Muscle of leg (tissue), 11 donors: ENCODE data around the gene SUMO2. TPM values are rescaled to one million over a fixed set of nuclear protein-coding genes. Genes with fewer than 3 reads are reported as not detected.
"Not testable (repeated sequence)": the region's sequence is repeated elsewhere in the genome, so short reads cannot be mapped to it uniquely, and the experiment has no call there.

Experiments used
- DNase-seq: peaks from one replicate; pipeline ENCODE4 v3.0.0; 2013
- H3K27ac ChIP-seq: one replicate; pipeline ENCODE4 v1.5.1; 2013; ENCODE audit warnings: mild to moderate bottlenecking, low read length, control low read depth
- H3K27me3 ChIP-seq: one replicate; pipeline ENCODE4 v1.6.1; 2013; ENCODE audit warnings: low read length; ENCODE audit not compliant: control insufficient read depth, insufficient read depth
- H3K36me3 ChIP-seq: one replicate; pipeline ENCODE4 v1.6.1; 2013; ENCODE audit warnings: low read length; ENCODE audit not compliant: control insufficient read depth, insufficient read depth
- H3K4me1 ChIP-seq: one replicate; pipeline ENCODE4 v1.6.1; 2013; ENCODE audit warnings: low read length; ENCODE audit not compliant: control insufficient read depth, insufficient read depth
- H3K4me3 ChIP-seq: one replicate; pipeline ENCODE4 v1.5.1; 2013; ENCODE audit warnings: low read length, control low read depth
- H3K9me3 ChIP-seq: replicated peaks from 2 replicates; pipeline ENCODE4 v1.6.1; 2013; ENCODE audit warnings: low read depth, low read length; ENCODE audit not compliant: control insufficient read depth
- WGBS: methylation state at CpG from one replicate; pipeline ENCODE4 v1.1.5; 2013; ENCODE audit warnings: missing lambda C conversion rate; ENCODE audit not compliant: insufficient coverage; 5-methylcytosine and 5-hydroxymethylcytosine counted together
- polyA plus RNA-seq, 8 donors: library from polyadenylated mRNA; unstranded; fragments of 120-200 nt; gene quantifications; one replicate each; pipeline versions ENCODE4 v1.2.1 to v1.2.3, GENCODE V29; 2013; ENCODE audit warnings: inconsistent platforms in 1 of 8, low replicate concordance in 1 of 8; ENCODE audit not compliant: insufficient read length in 8 of 8, insufficient read depth in 1 of 8
- total RNA-seq: library from RNA; stranded (reverse); fragments of 120-200 nt; gene quantifications from one replicate; pipeline ENCODE4 v1.2.4, GENCODE V29; 2013

SUMO2 gene
- total and polyA plus RNA-seq, 9 donors: 242 to 477 (median 378) TPM

GRCh38 chr17:75152523-75152921, 30.2 kb downstream of the SUMO2 start:
- Histone ChIP-seq H3K9me3 (no peaks in the 10 kb centered on the region), H3K36me3 (peaks cover 12% of the 10 kb centered on the region), H3K4me1 (peaks cover 26% of the 10 kb centered on the region), H3K27ac (peak overlapping the region; percentile 67), H3K27me3 (no peaks in the 10 kb centered on the region), H3K4me3 (peak overlapping the region; percentile 94)
- WGBS: 42% methylated on average over 4 of the region's 6 CpGs
- DNase-seq: no peak

- Histone ChIP-seq H3K36me3 (peaks cover 17% of the 10 kb centered on the region), H3K27ac (peak overlapping the region; percentile 67), H3K27me3 (no peaks in the 10 kb centered on the region), H3K4me1 (peaks cover 26% of the 10 kb centered on the region), H3K9me3 (no peaks in the 10 kb centered on the region), H3K4me3 (peak overlapping the region; percentile 94)
- no peak for DNase-seq
- no CpG with 5 or more reads among the region's 6 CpGs for WGBS
Measured at GRCh38 chr17:75151930-75152329, 30.8 kb downstream of the SUMO2 start.

GRCh38 chr17:75147878-75148546, 34.7 kb downstream of the SUMO2 start:
- Histone ChIP-seq H3K27ac (no peak overlapping the region), H3K9me3 (no peaks in the 10 kb centered on the region), H3K27me3 (no peaks in the 10 kb centered on the region), H3K36me3 (peaks cover 55% of the 10 kb centered on the region), H3K4me1 (peaks cover 11% of the 10 kb centered on the region), H3K4me3 (no peak overlapping the region)
- 92% methylated on average over 1 of the region's 6 CpGs for WGBS
- DNase-seq: no peak

GRCh38 chr17:75146592-75146991, 36.2 kb downstream of the SUMO2 start:
- no peak overlapping the region for H3K4me3 ChIP-seq
- peaks cover 4% of the 10 kb centered on the region for H3K4me1 ChIP-seq
- H3K27me3 ChIP-seq: no peaks in the 10 kb centered on the region
- H3K9me3 ChIP-seq: no peaks in the 10 kb centered on the region
- 100% methylated on average over 2 of the region's 3 CpGs for WGBS
- DNase-seq: no peak
- H3K36me3 ChIP-seq: peaks cover 64% of the 10 kb centered on the region
- H3K27ac ChIP-seq: no peak overlapping the region

GRCh38 chr17:75144816-75145512, 37.8 kb downstream of the SUMO2 start:
- H3K4me3 ChIP-seq: no peak overlapping the region
- WGBS: 91% methylated on average over 6 of the region's 11 CpGs
- no peaks in the 10 kb centered on the region for H3K27me3 ChIP-seq
- no peaks in the 10 kb centered on the region for H3K4me1 ChIP-seq
- H3K36me3 ChIP-seq: peaks cover 72% of the 10 kb centered on the region
- no peaks in the 10 kb centered on the region for H3K9me3 ChIP-seq
- DNase-seq: peak; percentile 46
- H3K27ac ChIP-seq: no peak overlapping the region

GRCh38 chr17:75142236-75142971, 40.4 kb downstream of the SUMO2 start:
- 91% methylated on average over 6 of the region's 13 CpGs for WGBS

GRCh38 chr17:75138519-75138918, 44.2 kb downstream of the SUMO2 start:
- no peak overlapping the region for H3K4me3 ChIP-seq
- H3K36me3 ChIP-seq: peaks cover 37% of the 10 kb centered on the region
- no peak overlapping the region for H3K27ac ChIP-seq
- 100% methylated on average over 2 of the region's 5 CpGs for WGBS
- H3K27me3 ChIP-seq: no peaks in the 10 kb centered on the region
- H3K9me3 ChIP-seq: no peaks in the 10 kb centered on the region
- H3K4me1 ChIP-seq: no peaks in the 10 kb centered on the region
- no peak for DNase-seq

More at GRCh38 chr17:75142236-75142971, 40.4 kb downstream of the SUMO2 start:
- no peaks in the 10 kb centered on the region for H3K4me1 ChIP-seq
- no peak overlapping the region for H3K4me3 ChIP-seq
- H3K9me3 ChIP-seq: no peaks in the 10 kb centered on the region
- H3K27me3 ChIP-seq: no peaks in the 10 kb centered on the region
- DNase-seq: no peak
- H3K36me3 ChIP-seq: peaks cover 65% of the 10 kb centered on the region
- H3K27ac ChIP-seq: no peak overlapping the region

- H3K36me3 ChIP-seq: peaks cover 30% of the 10 kb centered on the region
- not testable (repeated sequence) for DNase-seq, H3K9me3 ChIP-seq, H3K4me1 ChIP-seq, H3K27me3 ChIP-seq, H3K4me3 ChIP-seq, H3K27ac ChIP-seq
- 94% methylated on average over 6 of the region's 9 CpGs for WGBS
Measured at GRCh38 chr17:75137762-75138161, 45.0 kb downstream of the SUMO2 start.

- H3K4me1 ChIP-seq: peaks cover 6% of the 10 kb centered on the region
- no peak for DNase-seq
- 84% methylated on average over 4 of the region's 8 CpGs for WGBS
- no peak overlapping the region for H3K4me3 ChIP-seq
- H3K27ac ChIP-seq: no peak overlapping the region
- H3K27me3 ChIP-seq: no peaks in the 10 kb centered on the region
- no peaks in the 10 kb centered on the region for H3K9me3 ChIP-seq
- H3K36me3 ChIP-seq: peaks cover 20% of the 10 kb centered on the region
Measured at GRCh38 chr17:75135946-75136345, 46.8 kb downstream of the SUMO2 start.

GRCh38 chr17:75135452-75135851, 47.3 kb downstream of the SUMO2 start:
- Histone ChIP-seq H3K4me1 (peaks cover 11% of the 10 kb centered on the region), H3K27ac (no peak overlapping the region), H3K9me3 (no peaks in the 10 kb centered on the region), H3K27me3 (no peaks in the 10 kb centered on the region), H3K36me3 (peaks cover 16% of the 10 kb centered on the region), H3K4me3 (no peak overlapping the region)
- no peak for DNase-seq
- 90% methylated on average over 2 of the region's 5 CpGs for WGBS
